IPS-15b (cell line): ENCODE results near the gene ASL.
"Not testable (repeated sequence)": the region's sequence is repeated elsewhere in the genome, so short reads cannot be mapped to it uniquely, and the experiment has no call there.

ENCODE experiments used
- H3K27me3 ChIP-seq: one replicate; pipeline ENCODE4 v1.6.1; 2013; ENCODE audit warnings: low read length; ENCODE audit not compliant: control insufficient read depth, insufficient read depth
- H3K36me3 ChIP-seq: one replicate; pipeline ENCODE4 v1.6.1; 2013; ENCODE audit warnings: low read length; ENCODE audit not compliant: control insufficient read depth, insufficient read depth
- H3K4me1 ChIP-seq: one replicate; pipeline ENCODE4 v1.6.1; 2013; ENCODE audit warnings: mild to moderate bottlenecking, low read length; ENCODE audit not compliant: control insufficient read depth, insufficient read depth
- H3K4me3 ChIP-seq: one replicate; pipeline ENCODE4 v1.5.1; 2013; ENCODE audit warnings: low read depth, low read length
- H3K9ac ChIP-seq: one replicate; pipeline ENCODE4 v1.6.1; 2013; ENCODE audit warnings: low read depth, mild to moderate bottlenecking, low read length
- H3K9me3 ChIP-seq: one replicate; pipeline ENCODE4 v1.6.1; 2013; ENCODE audit warnings: mild to moderate bottlenecking, low read length; ENCODE audit not compliant: control insufficient read depth, insufficient read depth

ASL gene

DNA sequence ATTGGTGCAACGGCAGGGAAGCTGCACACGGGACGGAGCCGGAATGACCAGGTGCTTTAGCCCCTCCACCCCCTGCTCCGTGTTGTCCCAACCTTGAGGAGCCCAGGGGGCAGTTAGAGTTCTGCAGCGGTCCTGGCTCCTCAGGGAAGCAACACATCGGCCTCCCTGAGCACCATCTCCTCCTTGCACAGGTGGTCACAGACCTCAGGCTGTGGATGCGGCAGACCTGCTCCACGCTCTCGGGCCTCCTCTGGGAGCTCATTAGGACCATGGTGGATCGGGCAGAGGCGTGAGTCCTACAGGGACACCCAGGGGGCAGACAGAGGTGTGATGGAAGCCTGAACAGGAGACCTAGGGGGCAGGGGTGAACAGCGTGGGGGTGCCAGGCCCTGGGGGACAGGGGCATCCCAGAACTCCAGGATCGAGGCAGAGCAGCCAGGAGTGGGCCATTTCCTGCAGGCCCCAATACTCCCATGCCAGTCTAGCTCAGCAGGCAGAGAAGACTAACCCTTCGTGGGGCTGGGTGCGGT, 7.3 kb downstream of the ASL start:
- Histone ChIP-seq H3K9me3 (no peaks in the 10 kb centered on the region), H3K36me3 (peaks cover 2% of the 10 kb centered on the region), H3K9ac (no peak overlapping the region), H3K4me3 (no peak overlapping the region), H3K4me1 (no peaks in the 10 kb centered on the region), H3K27me3 (no peaks in the 10 kb centered on the region)

DNA sequence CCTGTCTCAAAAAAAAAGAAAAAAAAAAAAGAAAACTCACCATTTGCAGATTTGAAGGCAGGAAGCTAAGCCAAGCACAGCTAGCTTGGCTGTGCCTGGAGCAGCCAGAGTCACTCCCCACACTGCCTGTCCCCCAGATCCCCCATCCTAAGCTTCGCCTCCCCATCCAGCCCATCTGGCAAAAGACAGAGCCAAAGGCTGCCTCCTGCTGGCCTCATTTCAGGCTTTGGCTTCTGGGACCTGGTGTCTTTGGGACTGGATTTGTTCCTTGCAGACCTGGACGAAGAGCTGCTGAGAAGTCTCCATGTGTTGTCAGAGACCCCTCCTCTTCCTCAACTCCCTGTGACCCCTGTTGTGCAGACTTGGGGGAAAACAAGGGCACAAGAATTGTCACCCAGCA, 8.1 kb downstream of the ASL start:
- H3K9ac ChIP-seq: no peak overlapping the region
- H3K36me3 ChIP-seq: peaks cover 2% of the 10 kb centered on the region
- no peak overlapping the region for H3K4me3 ChIP-seq
- no peaks in the 10 kb centered on the region for H3K27me3 ChIP-seq
- H3K4me1 ChIP-seq: peaks cover under 1% of the 10 kb centered on the region
- H3K9me3 ChIP-seq: no peaks in the 10 kb centered on the region

DNA sequence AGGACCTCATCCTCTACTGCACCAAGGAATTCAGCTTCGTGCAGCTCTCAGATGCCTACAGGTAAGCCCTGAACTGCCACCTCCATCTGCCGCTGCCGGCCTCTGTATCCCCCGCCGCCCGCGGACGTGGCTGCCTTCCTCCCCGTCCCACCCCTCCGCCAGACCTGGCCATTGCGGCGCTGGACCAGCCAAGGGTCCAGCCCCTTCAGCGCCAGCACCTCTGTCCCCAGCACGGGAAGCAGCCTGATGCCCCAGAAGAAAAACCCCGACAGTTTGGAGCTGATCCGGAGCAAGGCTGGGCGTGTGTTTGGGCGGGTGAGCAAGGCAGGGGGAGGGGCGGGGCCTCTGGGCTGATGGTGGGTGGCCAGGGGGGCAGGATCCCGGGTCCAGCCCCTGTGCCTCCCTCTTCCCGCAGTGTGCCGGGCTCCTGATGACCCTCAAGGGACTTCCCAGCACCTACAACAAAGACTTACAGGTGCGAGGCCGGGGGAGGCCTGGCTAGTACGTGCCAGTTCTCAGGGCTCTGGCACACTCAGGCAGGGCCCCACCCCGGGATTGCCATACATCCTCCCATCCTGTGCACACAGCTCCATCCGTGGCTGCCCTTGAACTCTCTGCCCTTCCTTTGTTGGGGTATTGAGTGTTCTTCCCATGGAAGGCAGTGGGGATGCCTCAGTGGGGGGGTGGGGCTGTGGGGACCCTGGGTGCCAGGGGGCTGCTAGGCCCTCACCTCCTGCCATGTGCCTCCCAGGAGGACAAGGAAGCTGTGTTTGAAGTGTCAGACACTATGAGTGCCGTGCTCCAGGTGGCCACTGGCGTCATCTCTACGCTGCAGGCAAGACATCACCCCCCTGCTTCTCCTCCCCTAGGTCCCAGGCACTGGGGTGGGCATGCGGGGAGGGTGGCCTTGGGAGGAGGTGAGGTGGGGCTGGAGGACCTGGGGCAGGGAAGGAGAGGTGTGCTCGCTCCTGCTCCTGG, 13.5 kb downstream of the ASL start:
- Histone ChIP-seq H3K9me3 (no peaks in the 10 kb centered on the region), H3K27me3 (no peaks in the 10 kb centered on the region), H3K4me3 (no peak overlapping the region), H3K4me1 (peaks cover 3% of the 10 kb centered on the region), H3K9ac (peak overlapping the region; percentile 12), H3K36me3 (peaks cover 2% of the 10 kb centered on the region)

DNA sequence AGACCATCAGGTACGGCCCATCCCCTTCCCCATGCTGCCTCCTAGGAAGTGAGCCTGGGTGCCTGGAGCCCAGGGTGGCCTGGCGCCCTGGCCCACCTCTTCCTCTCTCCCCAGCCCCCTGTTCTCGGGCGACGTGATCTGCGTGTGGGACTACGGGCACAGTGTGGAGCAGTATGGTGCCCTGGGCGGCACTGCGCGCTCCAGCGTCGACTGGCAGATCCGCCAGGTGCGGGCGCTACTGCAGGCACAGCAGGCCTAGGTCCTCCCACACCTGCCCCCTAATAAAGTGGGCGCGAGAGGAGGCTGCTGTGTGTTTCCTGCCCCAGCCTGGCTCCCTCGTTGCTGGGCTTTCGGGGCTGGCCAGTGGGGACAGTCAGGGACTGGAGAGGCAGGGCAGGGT, 17.0 kb downstream of the ASL start:
- Histone ChIP-seq H3K9ac (no peak overlapping the region), H3K4me3 (no peak overlapping the region), H3K4me1 (peaks cover 3% of the 10 kb centered on the region), H3K27me3 (no peaks in the 10 kb centered on the region), H3K9me3 (no peaks in the 10 kb centered on the region), H3K36me3 (no peaks in the 10 kb centered on the region)

DNA sequence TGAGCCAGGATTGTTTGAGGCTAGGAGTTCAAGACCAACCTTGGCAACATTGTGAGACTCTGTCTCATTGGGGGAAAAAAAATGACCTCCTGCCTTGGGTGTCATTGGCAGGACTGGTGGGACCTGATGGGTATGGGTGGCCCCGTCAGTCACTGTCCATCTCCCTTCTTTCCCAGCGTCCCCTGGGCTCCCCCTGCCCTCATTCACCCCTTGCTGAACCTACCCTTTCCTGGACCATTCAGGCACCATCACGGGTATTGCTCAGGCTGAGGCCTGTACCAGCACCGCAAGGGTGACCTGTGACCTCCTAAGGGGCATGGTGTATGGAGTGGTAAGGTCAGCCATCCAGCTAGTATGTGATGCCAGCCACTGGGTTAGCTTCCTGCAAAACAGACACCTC, 19.4 kb downstream of the ASL start:
- Histone ChIP-seq H3K27me3 (no peaks in the 10 kb centered on the region), H3K9me3 (no peaks in the 10 kb centered on the region), H3K4me1 (no peaks in the 10 kb centered on the region), H3K9ac (no peak overlapping the region), H3K36me3 (no peaks in the 10 kb centered on the region), H3K4me3 (no peak overlapping the region)

DNA sequence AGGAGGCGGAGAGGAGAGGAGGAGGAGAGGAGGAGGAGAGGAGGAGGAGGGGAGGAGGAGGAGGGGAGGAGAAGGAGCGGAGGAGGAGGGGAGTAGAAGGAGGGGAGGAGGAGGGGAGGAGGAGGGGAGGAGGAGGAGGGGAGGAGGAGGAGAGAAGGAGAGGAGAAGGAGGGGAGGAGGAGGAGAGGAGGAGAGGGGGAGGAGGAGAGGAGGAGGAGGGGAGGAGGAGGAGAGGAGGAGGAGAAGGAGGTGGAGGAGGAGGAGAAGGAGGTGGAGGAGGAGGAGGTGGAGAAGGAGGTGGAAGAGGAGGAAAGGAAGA, 23.6 kb downstream of the ASL start:
- Histone ChIP-seq H3K9ac (no peak overlapping the region), H3K4me3 (no peak overlapping the region), H3K9me3 (no peaks in the 10 kb centered on the region), H3K36me3 (no peaks in the 10 kb centered on the region), H3K27me3 (no peaks in the 10 kb centered on the region), H3K4me1 (no peaks in the 10 kb centered on the region)

DNA sequence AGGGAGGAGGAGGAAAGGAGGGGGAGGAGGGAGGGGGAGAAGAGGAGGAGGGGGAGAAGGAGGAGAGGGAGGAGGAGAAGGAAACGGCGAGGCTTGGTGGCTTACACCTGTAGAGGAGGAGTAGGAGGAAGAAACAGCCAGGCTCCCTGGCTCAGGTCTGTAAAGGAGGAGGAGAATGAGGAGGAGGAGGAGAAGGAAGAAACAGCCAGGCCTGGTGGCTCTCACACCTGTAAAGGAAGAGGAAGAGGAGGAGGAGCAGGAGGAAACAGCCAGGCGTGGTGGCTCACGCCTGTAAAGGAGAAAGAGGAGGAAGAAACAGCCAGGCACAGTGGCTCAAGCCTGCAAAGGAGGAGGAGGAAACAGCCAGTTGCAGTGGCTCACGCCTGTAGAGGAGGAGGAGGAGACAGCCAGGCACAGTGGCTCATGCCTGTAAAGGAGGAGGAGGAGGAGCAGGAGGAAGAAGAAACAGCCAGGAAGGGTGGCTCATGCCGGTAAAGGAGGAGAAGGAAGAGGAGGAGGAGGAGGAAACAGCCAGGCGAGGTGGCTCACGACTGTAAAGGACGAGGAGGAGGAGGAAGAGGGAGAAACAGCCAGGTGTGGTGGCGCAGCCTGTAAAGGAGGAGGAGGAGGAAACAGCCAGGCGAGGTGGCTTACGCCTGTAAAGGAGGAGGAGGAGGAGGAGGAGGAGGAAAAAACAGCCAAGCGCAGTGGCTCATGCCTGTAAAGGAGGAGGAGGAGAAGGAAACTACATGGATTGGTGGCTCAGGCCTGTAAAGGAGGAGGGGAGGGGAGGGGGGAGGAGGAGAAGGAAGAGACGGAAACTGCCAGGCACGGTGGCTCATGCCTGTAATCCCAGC, 24.2 kb downstream of the ASL start:
- H3K36me3 ChIP-seq: no peaks in the 10 kb centered on the region
- peak overlapping the region; percentile 41 for H3K9ac ChIP-seq
- H3K4me1 ChIP-seq: no peaks in the 10 kb centered on the region
- H3K9me3 ChIP-seq: no peaks in the 10 kb centered on the region
- H3K27me3 ChIP-seq: no peaks in the 10 kb centered on the region
- peak overlapping the region; percentile 46 for H3K4me3 ChIP-seq

DNA sequence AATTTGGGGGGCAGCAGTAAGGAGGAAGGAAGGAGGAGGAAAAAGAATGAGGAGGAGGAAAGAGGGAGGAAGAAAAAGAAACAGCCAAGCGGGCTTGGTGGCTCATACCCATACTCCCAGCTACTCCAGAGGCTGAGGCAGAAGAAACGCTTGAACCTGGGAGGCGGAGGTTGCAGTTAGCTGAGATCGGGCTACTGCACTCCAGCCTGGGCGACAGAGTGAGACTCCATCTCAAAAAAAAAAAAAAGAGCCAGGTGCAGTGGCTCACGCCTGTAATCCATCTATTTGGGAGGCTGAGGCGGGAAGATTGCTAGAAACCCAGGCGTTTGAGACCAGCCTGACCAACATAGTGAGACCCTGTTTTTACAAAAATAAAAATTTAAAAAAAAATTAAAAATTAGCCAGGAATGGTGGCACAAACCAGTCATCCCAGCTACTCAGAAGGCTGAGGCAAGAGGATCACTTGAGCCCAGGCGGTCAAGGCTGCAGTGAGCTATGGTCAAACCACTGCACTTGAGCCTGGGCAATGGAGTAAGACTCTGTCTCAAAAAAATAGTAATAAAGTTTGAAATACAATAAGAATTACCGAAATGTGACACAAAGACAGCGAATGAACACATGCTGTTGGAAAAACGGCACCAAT, 24.9 kb downstream of the ASL start:
- no peak overlapping the region for H3K9ac ChIP-seq

DNA sequence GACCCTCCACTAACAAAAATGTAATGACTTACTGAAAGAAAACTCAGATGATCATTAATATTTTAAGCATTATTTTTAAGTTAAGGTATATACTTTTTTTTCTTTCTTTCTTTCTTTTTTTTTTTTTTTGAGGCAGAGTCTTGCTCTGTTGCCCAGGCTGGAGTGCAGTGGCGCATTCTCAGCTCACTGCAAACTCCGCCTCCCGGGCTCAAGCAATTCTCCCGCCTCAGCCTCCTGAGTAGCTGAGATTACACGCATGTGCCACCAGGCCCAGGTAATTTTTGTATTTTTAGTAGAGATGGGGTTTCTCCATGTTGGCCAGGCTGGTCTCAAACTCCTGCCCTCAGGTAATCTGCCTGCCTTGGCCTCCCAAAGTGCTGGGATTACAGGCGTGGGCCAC, 26.5 kb downstream of the ASL start:
- not testable (repeated sequence) for H3K9ac ChIP-seq, H3K4me1 ChIP-seq, H3K4me3 ChIP-seq

More for the DNA sequence above, 24.9 kb downstream of the ASL start:
- peak overlapping the region; percentile 46 for H3K4me3 ChIP-seq
- no peaks in the 10 kb centered on the region for H3K27me3 ChIP-seq
- peaks cover 3% of the 10 kb centered on the region for H3K4me1 ChIP-seq
- no peaks in the 10 kb centered on the region for H3K36me3 ChIP-seq
- no peaks in the 10 kb centered on the region for H3K9me3 ChIP-seq

DNA sequence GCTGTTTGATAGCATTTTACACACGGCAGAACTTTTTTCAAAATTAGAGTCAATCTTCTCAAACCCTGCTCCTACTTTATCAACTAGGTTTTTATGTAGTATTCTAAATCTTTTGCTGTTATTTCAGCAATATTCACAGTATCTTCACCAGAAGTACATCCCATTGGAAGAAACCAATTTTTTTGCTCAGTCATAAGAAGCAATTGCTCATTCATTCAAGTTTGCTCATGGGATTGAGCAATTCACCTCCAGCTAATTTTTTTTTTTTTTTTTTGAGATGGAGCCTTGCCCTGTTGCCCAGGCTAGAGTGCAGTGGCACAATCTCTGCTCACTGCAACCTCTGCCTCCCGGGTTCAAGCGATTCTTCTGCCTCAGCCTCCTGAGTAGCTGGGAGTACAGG, 28.4 kb downstream of the ASL start:
- not testable (repeated sequence) for H3K9me3 ChIP-seq, H3K9ac ChIP-seq, H3K4me3 ChIP-seq, H3K4me1 ChIP-seq, H3K27me3 ChIP-seq, H3K36me3 ChIP-seq

More for the DNA sequence above, 26.5 kb downstream of the ASL start:
- H3K9me3 ChIP-seq, H3K36me3 ChIP-seq, H3K27me3 ChIP-seq: not testable (repeated sequence)

DNA sequence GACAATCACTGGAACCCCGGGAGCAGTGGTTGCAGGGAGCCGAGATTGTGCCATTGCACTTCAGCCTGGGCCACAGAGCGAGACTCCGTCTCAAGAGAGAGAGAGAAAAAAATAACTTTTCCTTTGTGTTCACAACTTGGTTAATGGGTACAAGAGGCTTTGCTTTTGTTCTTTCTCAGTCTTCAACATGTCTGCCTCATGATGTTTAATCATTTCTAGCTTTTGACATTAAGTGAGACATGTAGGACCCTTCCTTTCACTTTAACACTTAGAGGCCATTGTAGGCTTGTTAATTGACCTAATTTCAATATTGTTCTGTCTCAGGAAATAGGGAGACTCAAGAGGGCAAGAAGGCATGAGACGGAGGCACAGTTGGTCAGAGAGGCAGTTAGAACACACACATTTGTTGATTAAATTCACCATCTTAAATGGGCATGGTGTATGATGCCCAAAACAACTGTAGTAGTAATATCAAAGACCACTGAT, 29.7 kb downstream of the ASL start:
- Histone ChIP-seq H3K9me3 (no peaks in the 10 kb centered on the region), H3K36me3 (no peaks in the 10 kb centered on the region), H3K4me3 (no peak overlapping the region), H3K9ac (no peak overlapping the region), H3K4me1 (peaks cover 3% of the 10 kb centered on the region), H3K27me3 (no peaks in the 10 kb centered on the region)
